OCI-LY7 (cell line): ENCODE results near the gene MACROD2.

Source experiments
- CTCF ChIP-seq: fragments of 200-600 bp; sonication (generic); conservative IDR thresholded peaks from 2 replicates; pipeline ENCODE4 v1.5.1; 2014; ENCODE audit warnings: mild to moderate bottlenecking, antibody characterized with exemption, low read length, moderate library complexity, mixed read lengths
- EZH2phosphoT487 ChIP-seq: fragments of 200-600 bp; sonication (generic); IDR thresholded peaks from 2 replicates; pipeline ENCODE4 v1.6.1; 2018; ENCODE audit warnings: low read depth, borderline replicate concordance, mild to moderate bottlenecking, mixed run types, antibody characterized with exemption, low read length, moderate library complexity, mixed read lengths

- no peak for TF ChIP-seq CTCF
- no peak for TF ChIP-seq EZH2phosphoT487
Measured at GRCh38 chr20:16057651-16058050, 2062.3 kb downstream of the MACROD2 start.
